Sigmoid colon (tissue), 4 donors: Measurements from ENCODE around the gene ZNF213.

ENCODE experiments used
- CTCF ChIP-seq, 4 experiments: fragments of 450-650 bp in 3 of 4; fragments of 200-600 bp in 1 of 4; IDR thresholded peaks; one replicate each; pipeline ENCODE4 v1.5.1; 2016 to 2019; ENCODE audit warnings: antibody characterized with exemption in 4 of 4, mild to moderate bottlenecking in 3 of 4, moderate library complexity in 2 of 4
- EP300 ChIP-seq, 4 donors: sonication (generic); formaldehyde crosslinking; IDR thresholded peaks; one replicate each; pipeline ENCODE4 v1.6.1; 2017; ENCODE audit warnings: antibody characterized with exemption in 4 of 4
- POLR2A ChIP-seq, 2 donors: fragments of 450-650 bp; IDR thresholded peaks; one replicate each; pipeline ENCODE4 v1.6.1; 2016; ENCODE audit warnings: antibody characterized with exemption in 2 of 2, mild to moderate bottlenecking in 2 of 2, moderate library complexity in 2 of 2
- POLR2AphosphoS5 ChIP-seq, 4 donors: sonication (generic); formaldehyde crosslinking; IDR thresholded peaks; one replicate each; pipeline ENCODE4 v1.6.1; 2017; ENCODE audit warnings: antibody characterized with exemption in 4 of 4

GRCh38 chr16:3087243-3088235 lies 47.3 kb upstream of the ZNF213 start:
- TF ChIP-seq POLR2A (IDR thresholded peaks at IDR 0.05) (no peak), CTCF (IDR thresholded peaks at IDR 0.05) (no peak), EP300 (IDR thresholded peaks at IDR 0.05) (no peak), POLR2AphosphoS5 (IDR thresholded peaks at IDR 0.05) (no peak)
